HL-60 (cell line): Measurements from ENCODE around the gene OAS1.

ENCODE experiments used
- CTCF ChIP-seq: IDR thresholded peaks from one replicate; pipeline ENCODE4 v1.5.1; 2011; ENCODE audit warnings: low read length, control low read depth, inconsistent platforms; ENCODE audit not compliant: insufficient read depth
- POLR2AphosphoS5 ChIP-seq: IDR thresholded peaks from 2 replicates; pipeline ENCODE4 v1.6.1; 2012; ENCODE audit warnings: low read depth

- TF ChIP-seq CTCF (no peak), POLR2AphosphoS5 (no peak)
Observed at GRCh38 chr12:112869778-112870177, 37.0 kb upstream of the OAS1 start.
